GM18505 (cell line): Measurements from ENCODE around the gene AKAP17A.
A peak's percentile ranks its signal among the peaks of the same experiment; 100 is the strongest.
"Not testable (repeated sequence)": the region's sequence is repeated elsewhere in the genome, so short reads cannot be mapped to it uniquely, and the experiment has no call there.

Source experiments
- ATAC-seq: cut with Tn5 transposase; IDR thresholded peaks from one replicate; pipeline ENCODE4 v1.9.1; 2021; ENCODE audit not compliant: unreplicated experiment
- POLR2A ChIP-seq: IDR thresholded peaks from 4 replicates; pipeline ENCODE4 v1.6.1; 2011; ENCODE audit warnings: borderline replicate concordance; ENCODE audit not compliant: insufficient read depth, insufficient read length; ENCODE audit errors: extremely low read depth

Gene AKAP17A

GRCh38 chrX:1564750-1565683, 26.4 kb upstream of the AKAP17A start:
- no peak for TF ChIP-seq POLR2A

DNA sequence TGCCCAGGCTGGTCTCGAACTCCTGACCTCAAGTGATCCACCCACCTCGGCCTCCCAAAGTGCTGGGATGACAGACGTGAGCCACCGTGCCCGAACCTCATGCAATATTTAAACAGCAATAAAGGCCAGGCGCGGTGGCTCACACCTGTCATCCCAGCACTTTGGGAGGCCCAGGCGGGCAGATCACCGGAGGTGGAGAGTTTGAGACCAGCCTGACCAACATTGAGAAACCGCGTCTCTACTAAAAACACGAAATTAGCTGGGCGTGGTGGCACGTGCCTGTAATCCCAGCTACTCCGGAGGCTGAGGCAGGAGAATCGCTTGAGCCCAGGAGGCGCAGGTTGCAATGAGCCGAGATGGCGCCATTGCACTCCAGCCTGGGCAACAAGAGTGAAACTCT, 17.2 kb upstream of the AKAP17A start:
- not testable (repeated sequence) for ATAC-seq

More at GRCh38 chrX:1564750-1565683, 26.4 kb upstream of the AKAP17A start:
- ATAC-seq = no peak

GRCh38 chrX:1576201-1576992, 15.0 kb upstream of the AKAP17A start:
- ATAC-seq = no peak
- TF ChIP-seq POLR2A = no peak

DNA sequence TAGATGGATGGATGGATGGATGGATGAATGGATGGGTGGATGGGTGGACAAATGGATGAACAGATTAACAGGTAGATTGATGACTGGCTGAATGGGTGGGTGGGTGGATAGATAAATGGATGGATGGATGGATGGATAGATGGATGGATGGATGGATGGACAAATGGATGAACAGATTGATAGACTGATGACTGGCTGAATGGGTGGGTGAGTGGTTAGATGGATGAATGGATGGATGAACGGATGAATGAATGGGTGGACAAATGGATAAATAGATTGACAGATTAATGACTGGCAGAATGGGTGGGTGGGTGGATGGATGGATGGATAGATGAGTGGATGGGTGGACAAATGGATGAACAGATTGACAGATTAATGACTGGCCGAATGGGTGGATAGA, 13.6 kb upstream of the AKAP17A start:
- no peak for ATAC-seq
- TF ChIP-seq POLR2A = no peak

GRCh38 chrX:1578511-1579173, 12.8 kb upstream of the AKAP17A start:
- ATAC-seq = no peak
- TF ChIP-seq POLR2A = no peak

DNA sequence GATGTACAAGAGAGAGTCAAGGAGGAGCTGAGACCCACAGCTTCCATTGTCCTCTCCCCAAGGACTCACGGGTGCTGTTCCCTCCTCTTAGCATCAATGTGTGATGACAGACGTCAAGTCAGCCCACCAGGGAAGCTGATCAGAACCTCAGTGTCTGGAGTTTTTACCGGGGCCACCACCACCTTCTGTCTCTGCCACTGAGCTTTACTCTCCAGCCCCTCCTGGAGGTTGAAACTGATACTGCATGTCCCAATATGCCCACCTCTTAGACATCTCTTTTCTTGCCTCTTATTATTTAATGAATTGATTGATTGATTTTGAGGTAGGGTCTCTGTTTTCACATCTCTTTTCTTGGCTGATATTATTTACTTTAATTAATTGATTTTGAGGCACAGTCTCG, 10.3 kb upstream of the AKAP17A start:
- no peak for ATAC-seq
- TF ChIP-seq POLR2A = no peak

GRCh38 chrX:1582686-1583437, 8.5 kb upstream of the AKAP17A start:
- TF ChIP-seq POLR2A = no peak
- no peak for ATAC-seq

GRCh38 chrX:1584237-1585011, 7.0 kb upstream of the AKAP17A start:
- TF ChIP-seq POLR2A = no peak

GRCh38 chrX:1587161-1587560, 4.2 kb upstream of the AKAP17A start:
- ATAC-seq = no peak
- peak; percentile 12 for TF ChIP-seq POLR2A

More at GRCh38 chrX:1584237-1585011, 7.0 kb upstream of the AKAP17A start:
- ATAC-seq = no peak

- TF ChIP-seq POLR2A = no peak
- no peak for ATAC-seq
These were observed 1.9 kb upstream of the AKAP17A start for GRCh38 chrX:1589356-1590130.

DNA sequence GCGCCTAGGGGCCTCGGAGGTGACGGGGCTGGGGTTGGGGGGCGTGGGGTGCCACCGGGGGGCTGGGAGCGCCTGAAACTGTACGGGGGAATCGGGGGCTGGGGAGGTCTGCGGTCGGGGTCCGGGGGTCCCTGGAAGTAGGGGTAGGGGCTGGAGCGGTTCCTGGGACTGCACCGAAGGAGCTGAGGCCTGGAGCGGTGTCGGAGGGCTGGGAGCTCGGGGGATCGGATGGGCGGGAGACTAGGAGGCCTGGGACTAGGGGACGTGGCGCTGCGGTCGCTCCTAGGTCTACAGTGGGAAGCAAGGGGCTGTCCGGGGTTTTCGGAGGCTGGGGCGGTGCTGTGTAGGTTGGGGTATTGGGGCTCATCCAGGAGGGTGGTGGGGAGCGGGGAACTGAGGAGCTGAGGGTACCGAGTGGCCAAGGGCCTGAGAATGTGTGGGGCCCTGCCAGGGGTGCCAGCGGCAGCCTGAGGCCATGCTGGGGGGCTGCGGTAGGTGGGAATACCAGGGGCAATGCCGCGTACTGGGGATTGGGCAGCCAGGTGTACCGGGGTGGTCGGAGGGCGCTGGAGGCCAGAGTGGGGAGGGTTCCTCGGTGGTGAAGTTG, 562 bp downstream of the AKAP17A start:
- TF ChIP-seq POLR2A = no peak
- ATAC-seq = no peak
